WERI-Rb-1 (cell line): Measurements from ENCODE around the gene CASQ2.
"Not testable (repeated sequence)": the region's sequence is repeated elsewhere in the genome, so short reads cannot be mapped to it uniquely, and the experiment has no call there.

Source experiments
- DNase-seq: peaks from one replicate; pipeline ENCODE4 v3.0.0-alpha.2; 2020
- H3K27ac ChIP-seq: fragments of 250-450 bp; sonication (Bioruptor Pico); 2 replicates; pipeline ENCODE4 v1.5.1; 2020; ENCODE audit warnings: mild to moderate bottlenecking, moderate library complexity
- H3K27me3 ChIP-seq: fragments of 250-450 bp; sonication (Bioruptor Pico); 2 replicates; pipeline ENCODE4 v1.5.1; 2021; ENCODE audit warnings: mild to moderate bottlenecking, low read depth, moderate library complexity; ENCODE audit not compliant: insufficient read depth, severe bottlenecking
- H3K36me3 ChIP-seq: fragments of 250-450 bp; sonication (Bioruptor Pico); 2 replicates; pipeline ENCODE4 v1.5.1; 2020; ENCODE audit warnings: mild to moderate bottlenecking, moderate library complexity
- H3K4me3 ChIP-seq: 2 replicates; pipeline ENCODE4 v1.5.1; 2011; ENCODE audit warnings: low read depth, mild to moderate bottlenecking, control low read depth, low read length
- H3K9me3 ChIP-seq: fragments of 250-450 bp; sonication (Bioruptor Pico); 2 replicates; pipeline ENCODE4 v1.5.1; 2021; ENCODE audit warnings: mild to moderate bottlenecking, moderate library complexity; ENCODE audit not compliant: severe bottlenecking
- CTCF ChIP-seq: IDR thresholded peaks from 2 replicates; pipeline ENCODE4 v1.5.1; 2011; ENCODE audit warnings: low read depth, mild to moderate bottlenecking, control low read depth, inconsistent platforms, low read length

The CASQ2 gene

GRCh38 chr1:115790846-115791245, 22.3 kb upstream of the CASQ2 start:
- Histone ChIP-seq H3K9me3 (no peaks in the 10 kb centered on the region), H3K36me3 (no peaks in the 10 kb centered on the region)
- TF ChIP-seq CTCF = no peak

GRCh38 chr1:115790356-115790755, 21.8 kb upstream of the CASQ2 start:
- no peak overlapping the region for H3K4me3 ChIP-seq
- TF ChIP-seq CTCF = no peak
- H3K9me3 ChIP-seq = no peaks in the 10 kb centered on the region
- H3K27ac ChIP-seq = no peak overlapping the region
- no peak for DNase-seq
- H3K36me3 ChIP-seq = no peaks in the 10 kb centered on the region
- no peaks in the 10 kb centered on the region for H3K27me3 ChIP-seq

More at GRCh38 chr1:115790846-115791245, 22.3 kb upstream of the CASQ2 start:
- no peak for DNase-seq
- H3K27ac ChIP-seq = no peak overlapping the region
- H3K27me3 ChIP-seq = no peaks in the 10 kb centered on the region
- H3K4me3 ChIP-seq = no peak overlapping the region

- Histone ChIP-seq H3K9me3 (no peaks in the 10 kb centered on the region), H3K4me3 (no peak overlapping the region), H3K27me3 (no peaks in the 10 kb centered on the region), H3K27ac (no peak overlapping the region), H3K36me3 (no peaks in the 10 kb centered on the region)
- DNase-seq = no peak
- TF ChIP-seq CTCF = no peak
Observed at GRCh38 chr1:115783311-115783710, 14.8 kb upstream of the CASQ2 start.

- Histone ChIP-seq H3K27me3 (no peaks in the 10 kb centered on the region), H3K9me3 (no peaks in the 10 kb centered on the region), H3K27ac (no peak overlapping the region), H3K4me3 (no peak overlapping the region), H3K36me3 (no peaks in the 10 kb centered on the region)
- no peak for DNase-seq
- no peak for TF ChIP-seq CTCF
Observed at GRCh38 chr1:115782571-115783281, 14.2 kb upstream of the CASQ2 start.

- no peak overlapping the region for H3K27ac ChIP-seq
- H3K9me3 ChIP-seq = no peaks in the 10 kb centered on the region
- DNase-seq = no peak
- no peaks in the 10 kb centered on the region for H3K36me3 ChIP-seq
- TF ChIP-seq CTCF = no peak
- H3K27me3 ChIP-seq = no peaks in the 10 kb centered on the region
- H3K4me3 ChIP-seq = no peak overlapping the region
Observed at GRCh38 chr1:115781851-115782250, 13.3 kb upstream of the CASQ2 start.

GRCh38 chr1:115781343-115781742, 12.8 kb upstream of the CASQ2 start:
- TF ChIP-seq CTCF = no peak
- DNase-seq = no peak
- Histone ChIP-seq H3K27me3 (no peaks in the 10 kb centered on the region), H3K9me3 (no peaks in the 10 kb centered on the region), H3K36me3 (no peaks in the 10 kb centered on the region), H3K4me3 (no peak overlapping the region), H3K27ac (no peak overlapping the region)

GRCh38 chr1:115780655-115781054, 12.1 kb upstream of the CASQ2 start:
- not testable (repeated sequence) for H3K27me3 ChIP-seq, H3K36me3 ChIP-seq, H3K4me3 ChIP-seq, DNase-seq, H3K27ac ChIP-seq, H3K9me3 ChIP-seq

GRCh38 chr1:115779075-115779474, 10.6 kb upstream of the CASQ2 start:
- H3K4me3 ChIP-seq, H3K9me3 ChIP-seq, H3K27me3 ChIP-seq, H3K36me3 ChIP-seq, DNase-seq, H3K27ac ChIP-seq: not testable (repeated sequence)
